SK-N-SH (cell line): ENCODE data around the gene PABPC1L. TPM values are rescaled to one million over a fixed set of nuclear protein-coding genes. Genes with fewer than 3 reads are reported as not detected.

Source experiments
- CTCF ChIA-PET: fragments of 300-600, 350-600 bp; formaldehyde crosslinking; extraction: SDS; loops from one replicate; lab custom pipeline; 2021; lab: Yijun Ruan, JAX
- POLR2A ChIA-PET: fragments of 350-600 bp; sonication (Branson Sonifier 250); formaldehyde crosslinking; extraction: SDS; loops from one replicate; lab custom pipeline; 2020; ENCODE audit warnings: antibody characterized with exemption, inconsistent platforms; lab: Yijun Ruan, JAX
- DNase-seq: peaks from one replicate; pipeline ENCODE4 v3.0.0; 2012
- H2AFZ ChIP-seq: fragments of 200-600 bp; sonication (generic); 2 replicates; pipeline ENCODE4 v1.8.1; 2016; ENCODE audit warnings: antibody characterized with exemption, mild to moderate bottlenecking, low read depth
- H3F3A ChIP-seq: fragments of 200-600 bp; sonication (generic); replicated peaks from 2 replicates; pipeline ENCODE3; 2016; ENCODE audit warnings: antibody characterized with exemption, mild to moderate bottlenecking; ENCODE audit not compliant: insufficient read depth
- H3K27ac ChIP-seq, 2 experiments: fragments of 200-500 bp in 1 of 2; fragments of 200-600 bp in 1 of 2; sonication (Bioruptor generic) in 1 of 2; sonication (generic), shearing (Covaris generic) in 1 of 2; 2 replicates each; pipeline versions ENCODE4 v1.5.1 to v1.6.1; 2014 to 2016; ENCODE audit warnings: low read depth in 2 of 2, inconsistent platforms in 1 of 2, low read length in 1 of 2, mild to moderate bottlenecking in 1 of 2, mixed read lengths in 1 of 2
- H3K27me3 ChIP-seq: fragments of 200-600 bp; sonication (generic), shearing (Covaris generic); 2 replicates; pipeline ENCODE4 v1.6.1; 2016; ENCODE audit warnings: mixed run types; ENCODE audit not compliant: insufficient read depth
- H3K36me3 ChIP-seq, 2 experiments: fragments of 200-500 bp in 1 of 2; fragments of 200-600 bp in 1 of 2; sonication (Bioruptor generic) in 1 of 2; sonication (generic) in 1 of 2; replicated peaks in 1 of 2; 2 replicates each; pipeline versions ENCODE3 to v1.5.1; 2014 to 2016; ENCODE audit warnings: low read length in 1 of 2, mild to moderate bottlenecking in 1 of 2; ENCODE audit not compliant: insufficient read depth in 2 of 2, control insufficient read depth in 1 of 2
- H3K4me1 ChIP-seq, 2 experiments: fragments of 200-500 bp in 1 of 2; fragments of 200-600 bp in 1 of 2; sonication (Bioruptor generic) in 1 of 2; sonication (generic), shearing (Covaris generic) in 1 of 2; 2 replicates each; pipeline versions ENCODE4 v1.5.1 to v1.6.1; 2014 to 2016; ENCODE audit warnings: low read depth in 1 of 2, low read length in 1 of 2, mixed run types in 1 of 2; ENCODE audit not compliant: insufficient read depth in 2 of 2, control insufficient read depth in 1 of 2
- H3K4me2 ChIP-seq: fragments of 200-600 bp; sonication (generic), shearing (Covaris generic); 2 replicates; pipeline ENCODE4 v1.6.1; 2017; ENCODE audit warnings: mixed run types
- H3K4me3 ChIP-seq, 2 experiments: fragments of 200-500 bp in 1 of 2; fragments of 200-600 bp in 1 of 2; sonication (Bioruptor generic) in 1 of 2; sonication (generic), shearing (Covaris generic) in 1 of 2; 2 replicates each; pipeline versions ENCODE4 v1.5.1 to v1.8.1; 2014 to 2016; ENCODE audit warnings: low read depth in 2 of 2, inconsistent platforms in 1 of 2, low read length in 1 of 2, mild to moderate bottlenecking in 1 of 2, mixed read lengths in 1 of 2, moderate library complexity in 1 of 2
- H3K79me2 ChIP-seq: fragments of 200-600 bp; sonication (generic); 2 replicates; pipeline ENCODE4 v1.8.1; 2017; ENCODE audit warnings: mild to moderate bottlenecking; ENCODE audit not compliant: insufficient read depth
- H3K9ac ChIP-seq: fragments of 200-600 bp; sonication (generic); 2 replicates; pipeline ENCODE4 v1.6.1; 2017; ENCODE audit warnings: mixed run types
- H3K9me2 ChIP-seq: fragments of 200-600 bp; sonication (generic); 2 replicates; pipeline ENCODE4 v1.6.1; 2017; ENCODE audit warnings: mixed run types
- H3K9me3 ChIP-seq: fragments of 200-600 bp; sonication (generic); 2 replicates; pipeline ENCODE4 v1.6.1; 2017; ENCODE audit warnings: mixed run types, mild to moderate bottlenecking, moderate library complexity
- H4K20me1 ChIP-seq: fragments of 200-600 bp; sonication (generic); 2 replicates; pipeline ENCODE4 v1.6.1; 2017; ENCODE audit warnings: mild to moderate bottlenecking, mixed run types; ENCODE audit not compliant: insufficient read depth
- FOXM1 ChIP-seq: IDR thresholded peaks from 2 replicates; pipeline ENCODE4 v1.4.0; 2012; ENCODE audit warnings: low read depth, mild to moderate bottlenecking
- GABPA ChIP-seq: IDR thresholded peaks from 2 replicates; pipeline ENCODE4 v1.4.0; 2012; ENCODE audit warnings: low read depth, mild to moderate bottlenecking
- GATA2 ChIP-seq: sonication (generic); formaldehyde crosslinking; IDR thresholded peaks from 2 replicates; pipeline ENCODE4 v1.5.0; 2020; ENCODE audit warnings: mild to moderate bottlenecking, missing genetic modification reagents
- POLR2AphosphoS5 ChIP-seq: IDR thresholded peaks from 2 replicates; pipeline ENCODE4 v1.6.1; 2012; ENCODE audit warnings: low read depth, low read length
- RAD21 ChIP-seq: IDR thresholded peaks from 2 replicates; pipeline ENCODE4 v1.6.1; 2012; ENCODE audit warnings: mild to moderate bottlenecking, low read length
- SMC3 ChIP-seq: IDR thresholded peaks from 2 replicates; pipeline ENCODE4 v1.6.1; 2012; ENCODE audit warnings: low read depth, low read length, improper control_type of control experiment
- TEAD4 ChIP-seq: IDR thresholded peaks from 2 replicates; pipeline ENCODE4 v1.4.0; 2012; ENCODE audit warnings: mild to moderate bottlenecking, borderline replicate concordance; ENCODE audit not compliant: insufficient read depth
- WGBS: methylation state at CpG from one replicate; pipeline ENCODE4 v1.1.6; 2017; ENCODE audit warnings: low lambda C conversion rate; 5-methylcytosine and 5-hydroxymethylcytosine counted together
- polyA plus RNA-seq, 3 experiments: library from polyadenylated mRNA; depleted of rRNA; stranded (reverse); fragments of >200 nt; gene quantifications; 2 replicates each; pipeline ENCODE4 v1.2.3, GENCODE V29; 2012
- TF ChIP-seq, protein P1 (sequence below): IDR thresholded peaks from 2 replicates; pipeline ENCODE4 v1.4.0; 2012; ENCODE audit warnings: low read depth
- TF ChIP-seq, protein P2 (sequence below): IDR thresholded peaks from 2 replicates; pipeline ENCODE4 v1.4.0; 2012; ENCODE audit warnings: low read depth, borderline replicate concordance

The PABPC1L gene
- polyA plus RNA-seq, 1 of the 3 experiments (the other 2 are of a cell fraction), result 205 TPM

DNA sequence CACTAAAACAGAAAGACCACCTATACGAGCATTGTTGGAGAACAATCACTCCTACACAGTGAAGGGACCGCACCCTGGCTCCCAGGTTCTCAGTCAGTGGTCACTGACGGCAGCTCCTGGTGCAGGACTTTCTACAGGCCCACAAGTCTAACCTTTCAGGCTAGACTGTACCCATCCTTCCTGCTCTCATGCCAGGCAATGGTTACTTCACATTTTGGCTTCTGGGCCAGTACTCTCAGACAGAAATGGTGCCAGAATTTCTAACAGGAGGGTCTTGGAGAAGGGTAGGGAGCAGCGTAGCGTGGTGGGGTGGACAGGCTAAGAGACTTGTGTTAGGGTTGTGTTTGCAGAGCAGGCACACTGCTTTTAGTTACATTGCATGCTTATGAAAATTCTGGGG is 38.2 kb downstream of the PABPC1L start:
- peaks cover 71 to 86% of the 10 kb centered on the region in 2 experiments for H3K36me3 ChIP-seq
- no peaks in the 10 kb centered on the region for H3K27me3 ChIP-seq
- CTCF ChIA-PET, result interaction anchor here (0.9 to 2.3 kb wide), 5 partner anchors 10 to 148 kb away, joined by 3 to 7 read pairs (median 4); partner anchors contain the start of gene TOMM34
- H3K4me3 ChIP-seq, result no peak overlapping the region
- H3K9me2 ChIP-seq, result no peaks in the 10 kb centered on the region
- no peak overlapping the region for H3K9ac ChIP-seq
- 98% methylated on average over 5 of the region's 5 CpGs for WGBS
- no peaks in the 10 kb centered on the region for H3K79me2 ChIP-seq
- H3K4me2 ChIP-seq, result no peak overlapping the region
- no peaks in the 10 kb centered on the region for H3K4me1 ChIP-seq
- no peak overlapping the region for H2AFZ ChIP-seq
- peaks cover 10% of the 10 kb centered on the region for H3F3A ChIP-seq
- no peak for DNase-seq
- no peak for TF ChIP-seq FOXM1
- no peak for TF ChIP-seq POLR2AphosphoS5
- TF ChIP-seq, protein P1, sequence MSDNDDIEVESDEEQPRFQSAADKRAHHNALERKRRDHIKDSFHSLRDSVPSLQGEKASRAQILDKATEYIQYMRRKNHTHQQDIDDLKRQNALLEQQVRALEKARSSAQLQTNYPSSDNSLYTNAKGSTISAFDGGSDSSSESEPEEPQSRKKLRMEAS, result no peak
- TF ChIP-seq SMC3, result no peak
- TF ChIP-seq, all 33 proteins: peak for 0
- POLR2A ChIA-PET, result no interaction called here
- Histone ChIP-seq H3K27ac (no peak overlapping the region; a peak in 1 of 4 replicates), H4K20me1 (no peaks in the 10 kb centered on the region), H3K9me3 (no peaks in the 10 kb centered on the region)

DNA sequence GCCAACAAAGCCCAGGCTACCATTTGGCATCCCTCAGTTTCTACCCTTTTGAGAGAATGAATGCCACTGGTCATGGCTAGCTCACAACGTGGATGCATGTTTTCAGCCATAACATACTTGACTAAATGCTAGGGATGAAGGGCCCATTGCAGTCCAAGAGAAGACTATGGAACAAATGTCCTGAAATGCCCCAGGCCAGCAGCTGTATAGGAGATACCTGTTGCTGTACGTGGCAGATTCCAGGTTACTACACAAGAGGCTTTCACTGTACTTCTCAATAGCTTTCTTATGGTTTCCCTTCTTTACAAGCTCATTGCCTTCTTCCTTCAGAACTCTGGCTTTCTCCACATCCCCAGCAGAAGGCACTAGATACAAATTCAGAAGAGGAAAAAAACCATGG is 38.7 kb downstream of the PABPC1L start:
- Histone ChIP-seq H3K9me2 (no peaks in the 10 kb centered on the region), H3K9ac (no peak overlapping the region), H3K27ac (no peak overlapping the region), H3K4me1 (no peaks in the 10 kb centered on the region), H3K27me3 (no peaks in the 10 kb centered on the region), H3K4me2 (no peak overlapping the region), H2AFZ (no peak overlapping the region), H3K4me3 (no peak overlapping the region), H3K9me3 (no peaks in the 10 kb centered on the region), H4K20me1 (no peaks in the 10 kb centered on the region), H3K79me2 (no peaks in the 10 kb centered on the region), H3K36me3 (peaks cover 75 to 86% of the 10 kb centered on the region in 2 experiments), H3F3A (peaks cover 10% of the 10 kb centered on the region)
- ChIA-PET POLR2A (no interaction called here), CTCF (interaction anchor here (1.0 to 2.3 kb wide), 5 partner anchors 9 to 148 kb away, joined by 3 to 7 read pairs (median 4); partner anchors contain the start of gene TOMM34)
- TF ChIP-seq TEAD4, result no peak
- no peak for TF ChIP-seq GATA2 (CRISPR knock-in tag)
- TF ChIP-seq, protein P2, sequence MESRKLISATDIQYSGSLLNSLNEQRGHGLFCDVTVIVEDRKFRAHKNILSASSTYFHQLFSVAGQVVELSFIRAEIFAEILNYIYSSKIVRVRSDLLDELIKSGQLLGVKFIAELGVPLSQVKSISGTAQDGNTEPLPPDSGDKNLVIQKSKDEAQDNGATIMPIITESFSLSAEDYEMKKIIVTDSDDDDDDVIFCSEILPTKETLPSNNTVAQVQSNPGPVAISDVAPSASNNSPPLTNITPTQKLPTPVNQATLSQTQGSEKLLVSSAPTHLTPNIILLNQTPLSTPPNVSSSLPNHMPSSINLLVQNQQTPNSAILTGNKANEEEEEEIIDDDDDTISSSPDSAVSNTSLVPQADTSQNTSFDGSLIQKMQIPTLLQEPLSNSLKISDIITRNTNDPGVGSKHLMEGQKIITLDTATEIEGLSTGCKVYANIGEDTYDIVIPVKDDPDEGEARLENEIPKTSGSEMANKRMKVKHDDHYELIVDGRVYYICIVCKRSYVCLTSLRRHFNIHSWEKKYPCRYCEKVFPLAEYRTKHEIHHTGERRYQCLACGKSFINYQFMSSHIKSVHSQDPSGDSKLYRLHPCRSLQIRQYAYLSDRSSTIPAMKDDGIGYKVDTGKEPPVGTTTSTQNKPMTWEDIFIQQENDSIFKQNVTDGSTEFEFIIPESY, result no peak
- WGBS, result 96% methylated on average over 2 of the region's 2 CpGs
- no peak for DNase-seq

DNA sequence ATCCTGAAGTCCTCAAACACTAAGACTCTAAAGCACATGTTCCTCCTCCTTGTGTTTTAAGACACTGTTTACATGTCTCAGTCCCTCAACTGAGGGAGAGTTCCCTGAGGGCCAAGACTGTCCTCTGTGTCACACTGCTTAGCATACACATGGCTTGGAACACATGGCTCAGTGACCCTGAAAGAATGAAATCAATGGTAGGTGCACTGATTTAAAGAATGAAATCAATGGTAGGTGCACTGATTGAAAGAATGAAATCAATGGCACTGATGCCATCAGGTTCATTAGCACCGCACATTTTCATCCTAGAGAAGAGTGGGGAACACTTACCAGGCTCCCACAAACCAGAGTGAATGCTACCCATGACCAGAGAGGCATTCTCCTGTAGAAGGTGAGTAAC is 40.5 kb downstream of the PABPC1L start:
- H3K9me2 ChIP-seq, result no peaks in the 10 kb centered on the region
- POLR2A ChIA-PET, result interaction anchor here (1.3 kb wide), 1 partner anchor 9 kb away, joined by 3 read pairs; no protein-coding TSS in a partner anchor

More for the DNA sequence above, 40.5 kb downstream of the PABPC1L start:
- Histone ChIP-seq H3K4me1 (no peaks in the 10 kb centered on the region), H3K4me2 (no peak overlapping the region), H3K9me3 (no peaks in the 10 kb centered on the region), H3K27me3 (no peaks in the 10 kb centered on the region), H3K9ac (no peak overlapping the region), H3K4me3 (no peak overlapping the region), H2AFZ (no peak overlapping the region), H3F3A (peaks cover 4% of the 10 kb centered on the region), H3K27ac (no peak overlapping the region), H4K20me1 (no peaks in the 10 kb centered on the region), H3K36me3 (peaks cover 79 to 86% of the 10 kb centered on the region in 2 experiments), H3K79me2 (peaks cover 8% of the 10 kb centered on the region; the same call in 1 of the 2 replicates)
- CTCF ChIA-PET, result interaction anchor here (3.4 kb wide), 1 partner anchor 10 kb away, joined by 12 read pairs; no protein-coding TSS in a partner anchor
- no peak for TF ChIP-seq GABPA
- TF ChIP-seq RAD21, result no peak
- WGBS, result 100% methylated on average over 1 of the region's 1 CpG
- DNase-seq, result no peak
